Peyer's patch (tissue), 4 donors: ENCODE results near the gene VMO1. TPM values are rescaled to one million over a fixed set of nuclear protein-coding genes. Genes with fewer than 3 reads are reported as not detected.

ENCODE experiments used
- DNase-seq, 3 donors: peaks; one replicate each; pipeline ENCODE4 v3.0.0-alpha.2; 2017 to 2019
- H3K27ac ChIP-seq, 4 donors: fragments of 200-600 bp; sonication (generic); one replicate each; pipeline ENCODE4 v1.5.1; 2016 to 2019
- H3K27me3 ChIP-seq, 2 donors: fragments of 200-600 bp; sonication (generic); one replicate each; pipeline ENCODE4 v1.5.1; 2019
- H3K36me3 ChIP-seq, 3 donors: fragments of 200-600 bp; sonication (generic); one replicate each; pipeline ENCODE4 v1.5.1; 2016 to 2019
- H3K4me1 ChIP-seq, 4 donors: fragments of 200-600 bp; sonication (generic); one replicate each; pipeline ENCODE4 v1.5.1; 2016 to 2019
- H3K4me3 ChIP-seq, 4 donors: fragments of 200-600 bp; sonication (generic); 1 replicate in 3 of 4; 2 replicates in 1 of 4; pipeline ENCODE4 v1.5.1; 2016 to 2019; ENCODE audit warnings: mild to moderate bottlenecking in 1 of 4
- H3K9me3 ChIP-seq, 4 donors: fragments of 200-600 bp; sonication (generic); one replicate each; pipeline ENCODE4 v1.5.1; 2016 to 2019; ENCODE audit warnings: mild to moderate bottlenecking in 1 of 4
- POLR2A ChIP-seq, 2 donors: fragments of 450-650 bp; IDR thresholded peaks; one replicate each; pipeline ENCODE4 v1.5.1; 2017; ENCODE audit warnings: antibody characterized with exemption in 2 of 2, mild to moderate bottlenecking in 2 of 2, moderate library complexity in 2 of 2
- total RNA-seq, 4 donors: library from RNA; depleted of rRNA; stranded (reverse); fragments of >200 nt; gene quantifications; one replicate each; pipeline ENCODE4 v1.1.0, GENCODE V29; 2016
- TF ChIP-seq, protein P1 (sequence below), 6 experiments: fragments of 450-650 bp in 4 of 6; fragments of 200-600 bp in 2 of 6; sonication (generic) in 1 of 6; IDR thresholded peaks; one replicate each; pipeline ENCODE4 v1.5.1; 2017 to 2019; ENCODE audit warnings: antibody characterized with exemption in 6 of 6, mild to moderate bottlenecking in 3 of 6, moderate library complexity in 1 of 6

VMO1 gene
- total RNA-seq, 4 donors from 2014 or later: 3.8 TPM; not detected in 3

- no peak for DNase-seq
- no peaks in the 10 kb centered on the region for H3K27me3 ChIP-seq
- peaks cover 0 to 17% (median 0%) of the 10 kb centered on the region in 3 donors for H3K36me3 ChIP-seq
- no peaks in the 10 kb centered on the region for H3K9me3 ChIP-seq
- peak overlapping the region; percentile 71 to 94 (median 78) for H3K4me3 ChIP-seq
- TF ChIP-seq, protein P1, sequence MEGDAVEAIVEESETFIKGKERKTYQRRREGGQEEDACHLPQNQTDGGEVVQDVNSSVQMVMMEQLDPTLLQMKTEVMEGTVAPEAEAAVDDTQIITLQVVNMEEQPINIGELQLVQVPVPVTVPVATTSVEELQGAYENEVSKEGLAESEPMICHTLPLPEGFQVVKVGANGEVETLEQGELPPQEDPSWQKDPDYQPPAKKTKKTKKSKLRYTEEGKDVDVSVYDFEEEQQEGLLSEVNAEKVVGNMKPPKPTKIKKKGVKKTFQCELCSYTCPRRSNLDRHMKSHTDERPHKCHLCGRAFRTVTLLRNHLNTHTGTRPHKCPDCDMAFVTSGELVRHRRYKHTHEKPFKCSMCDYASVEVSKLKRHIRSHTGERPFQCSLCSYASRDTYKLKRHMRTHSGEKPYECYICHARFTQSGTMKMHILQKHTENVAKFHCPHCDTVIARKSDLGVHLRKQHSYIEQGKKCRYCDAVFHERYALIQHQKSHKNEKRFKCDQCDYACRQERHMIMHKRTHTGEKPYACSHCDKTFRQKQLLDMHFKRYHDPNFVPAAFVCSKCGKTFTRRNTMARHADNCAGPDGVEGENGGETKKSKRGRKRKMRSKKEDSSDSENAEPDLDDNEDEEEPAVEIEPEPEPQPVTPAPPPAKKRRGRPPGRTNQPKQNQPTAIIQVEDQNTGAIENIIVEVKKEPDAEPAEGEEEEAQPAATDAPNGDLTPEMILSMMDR (IDR thresholded peaks at IDR 0.05): no peak
- no peak for TF ChIP-seq POLR2A (IDR thresholded peaks at IDR 0.05)
- peak overlapping the region; percentile 67 to 80 (median 73) for H3K27ac ChIP-seq
- H3K4me1 ChIP-seq: peaks cover 0 to 11% (median 3%) of the 10 kb centered on the region in 4 donors
These were observed 10.4 kb upstream of the VMO1 start for GRCh38 chr17:4796552-4796920.

GRCh38 chr17:4795168-4795567 lies 9.0 kb upstream of the VMO1 start:
- DNase-seq: no peak
- TF ChIP-seq, protein P1 (IDR thresholded peaks at IDR 0.05): no peak
- no peak for TF ChIP-seq POLR2A (IDR thresholded peaks at IDR 0.05)
- H3K4me3 ChIP-seq: peak overlapping the region in 2 of 4 donors; percentile 71 to 94
- no peaks in the 10 kb centered on the region for H3K9me3 ChIP-seq
- peak overlapping the region in 1 of 4 donors; percentile 73 for H3K27ac ChIP-seq
- H3K36me3 ChIP-seq: peaks cover 0 to 17% (median 0%) of the 10 kb centered on the region in 3 donors
- H3K27me3 ChIP-seq: no peaks in the 10 kb centered on the region
- H3K4me1 ChIP-seq: peaks cover 0 to 11% (median 3%) of the 10 kb centered on the region in 4 donors

DNA sequence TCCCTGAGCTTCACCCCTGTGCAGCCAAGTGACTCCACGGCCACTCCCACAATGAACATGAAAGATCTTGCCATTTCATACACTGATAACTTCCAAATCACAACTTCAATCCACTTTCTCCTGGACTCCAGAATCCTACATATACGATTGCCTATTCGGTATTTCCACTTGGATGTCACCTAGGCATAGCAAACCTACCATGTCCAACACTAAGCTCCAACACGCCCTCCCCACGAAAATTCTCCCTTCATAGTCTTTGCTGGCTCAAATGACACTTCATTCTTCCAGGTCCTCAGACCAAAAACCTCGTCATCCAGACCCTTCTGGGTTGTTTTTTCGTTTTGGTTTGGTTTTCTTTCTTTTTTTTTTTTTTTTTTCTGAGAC lies 4.5 kb upstream of the VMO1 start:
- peak overlapping the region; percentile 88 to 98 (median 92) for H3K27ac ChIP-seq
- no peak for DNase-seq
- H3K4me1 ChIP-seq: peaks cover 0 to 33% (median 7%) of the 10 kb centered on the region in 4 donors
- peak overlapping the region; percentile 66 to 78 (median 72) for H3K4me3 ChIP-seq
- TF ChIP-seq POLR2A (IDR thresholded peaks at IDR 0.05): no peak
- TF ChIP-seq, protein P1 (IDR thresholded peaks at IDR 0.05): no peak
- no peaks in the 10 kb centered on the region for H3K36me3 ChIP-seq
- H3K27me3 ChIP-seq: no peaks in the 10 kb centered on the region
- no peaks in the 10 kb centered on the region for H3K9me3 ChIP-seq

- H3K9me3 ChIP-seq: no peaks in the 10 kb centered on the region
- peaks cover 0 to 39% (median 7%) of the 10 kb centered on the region in 4 donors for H3K4me1 ChIP-seq
- H3K36me3 ChIP-seq: no peaks in the 10 kb centered on the region
- no peaks in the 10 kb centered on the region for H3K27me3 ChIP-seq
- H3K4me3 ChIP-seq: peak overlapping the region; percentile 66 to 78 (median 72)
- H3K27ac ChIP-seq: peak overlapping the region; percentile 88 to 98 (median 92)
- TF ChIP-seq POLR2A (IDR thresholded peaks at IDR 0.05): peak; percentile 80 to 82
- TF ChIP-seq, protein P1 (IDR thresholded peaks at IDR 0.05): peak; percentile 61 to 99 (median 90)
- DNase-seq: peak; percentile 80 to 94 (median 93)
These were observed 4.0 kb upstream of the VMO1 start for GRCh38 chr17:4789951-4790704.

DNA sequence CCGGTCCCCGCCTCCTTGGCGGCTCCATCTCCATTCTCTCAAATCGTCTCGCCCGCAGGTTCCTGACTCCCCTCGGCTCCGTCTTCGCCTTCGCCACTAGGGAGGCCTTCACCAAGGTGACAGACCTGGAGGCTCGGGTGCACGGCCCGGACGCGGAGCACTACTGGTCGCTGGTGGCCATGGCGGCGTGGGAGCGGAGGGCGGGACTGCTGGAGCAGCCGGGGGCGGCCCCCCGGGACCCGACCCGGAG lies 3.5 kb upstream of the VMO1 start:
- Histone ChIP-seq H3K9me3 (no peaks in the 10 kb centered on the region), H3K4me3 (peak overlapping the region; percentile 66 to 78 (median 72)), H3K27ac (peak overlapping the region; percentile 88 to 98 (median 92)), H3K4me1 (peaks cover 0 to 40% (median 7%) of the 10 kb centered on the region in 4 donors), H3K27me3 (no peaks in the 10 kb centered on the region), H3K36me3 (no peaks in the 10 kb centered on the region)
- TF ChIP-seq, protein P1 (IDR thresholded peaks at IDR 0.05): no peak
- no peak for TF ChIP-seq POLR2A (IDR thresholded peaks at IDR 0.05)
- no peak for DNase-seq
